AG08395 (cell line): ENCODE measurements around the gene MAGED1.
"Not testable (repeated sequence)": the region's sequence is repeated elsewhere in the genome, so short reads cannot be mapped to it uniquely, and the experiment has no call there.

Source experiments
- DNase-seq: peaks from one replicate; pipeline ENCODE4 v3.0.0; 2012; ENCODE audit warnings: mixed read lengths, low spot score

MAGED1 gene

GRCh38 chrX:51896626-51897025 is 3.2 kb downstream of the MAGED1 start:
- no peak for DNase-seq

- no peak for DNase-seq
Measured at GRCh38 chrX:51899741-51900140, 6.3 kb downstream of the MAGED1 start.

- DNase-seq: no peak
Measured at GRCh38 chrX:51902510-51903050, 9.2 kb downstream of the MAGED1 start.

DNA sequence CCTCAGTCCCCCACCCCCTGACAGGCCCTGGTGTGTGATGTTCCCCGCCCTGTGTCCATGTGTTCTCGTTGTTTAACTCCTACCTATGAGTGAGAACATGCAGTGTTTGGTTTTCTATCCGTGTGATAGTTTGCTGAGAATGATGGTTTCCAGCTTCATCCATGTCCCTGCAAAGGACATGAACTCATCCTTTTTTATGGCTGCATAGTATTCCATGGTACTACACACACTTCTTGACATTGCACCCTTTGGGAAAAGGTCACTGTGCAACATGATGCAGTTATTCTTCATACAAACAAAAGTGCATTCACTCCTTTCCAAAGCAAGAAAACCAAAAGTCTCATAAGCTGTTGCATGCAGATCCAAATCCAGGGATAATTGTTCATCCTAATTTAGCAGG is 11.7 kb downstream of the MAGED1 start:
- not testable (repeated sequence) for DNase-seq

DNA sequence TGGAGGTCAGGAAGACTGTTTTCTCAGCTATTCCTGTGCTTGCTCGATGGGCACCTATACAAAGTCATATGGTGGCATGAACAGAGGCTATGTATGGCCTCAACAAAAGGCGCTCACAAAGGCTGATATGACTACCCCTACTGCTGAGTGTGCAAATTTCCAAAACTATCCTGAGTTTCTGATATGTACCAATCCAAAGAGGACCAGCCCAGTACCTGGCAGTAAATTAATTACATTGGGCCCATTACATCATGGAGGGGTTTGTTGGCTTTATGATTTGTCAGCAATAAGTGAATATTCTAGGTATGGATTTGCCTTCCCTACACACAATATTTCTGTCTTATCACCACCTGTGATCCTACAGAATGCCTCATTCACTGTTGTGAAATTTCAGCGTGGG is 12.3 kb downstream of the MAGED1 start:
- no peak for DNase-seq

DNA sequence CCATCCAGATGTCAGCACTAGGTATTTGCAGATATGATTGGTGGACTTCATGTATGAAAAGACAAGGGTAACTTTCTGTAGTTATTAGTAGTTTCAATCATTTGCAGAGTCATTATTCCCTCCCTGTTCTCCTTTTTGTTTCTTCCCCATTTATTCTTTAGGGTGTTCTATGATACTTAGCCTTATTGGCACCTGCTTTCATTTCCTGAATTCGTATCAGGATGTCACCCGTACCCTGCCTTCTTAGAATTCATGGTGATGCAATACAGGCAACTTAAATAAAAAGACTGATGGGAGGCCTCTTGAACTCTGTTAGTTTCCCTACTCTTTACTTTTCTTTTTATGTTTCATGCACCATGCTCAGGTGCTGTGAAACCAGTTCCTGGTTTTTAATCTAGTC is 24.2 kb downstream of the MAGED1 start:
- DNase-seq: no peak

- no peak for DNase-seq
Measured at GRCh38 chrX:51922561-51922960, 29.1 kb downstream of the MAGED1 start.

- no peak for DNase-seq
Measured at GRCh38 chrX:51931566-51932150, 38.2 kb downstream of the MAGED1 start.
